Astrocyte (in vitro differentiated cells and primary cell): Measurements from ENCODE around the gene VASH2.

ENCODE experiments used
- CTCF ChIP-seq: IDR thresholded peaks from 2 replicates; pipeline ENCODE4 v1.5.1; 2011; ENCODE audit warnings: low read depth, mild to moderate bottlenecking, inconsistent platforms, low read length, moderate library complexity; ENCODE audit not compliant: insufficient read depth
- EZH2 ChIP-seq: IDR thresholded peaks from 2 replicates; pipeline ENCODE4 v1.6.1; 2012; ENCODE audit warnings: mild to moderate bottlenecking, low read length, inconsistent platforms; ENCODE audit not compliant: insufficient read depth

GRCh38 chr1:212959266-212960220 lies 9.2 kb downstream of the VASH2 start:
- TF ChIP-seq EZH2 (no peak), CTCF (no peak)
